B cell (primary cell): ENCODE data around the gene EIF2B2.

Experiments
- EZH2 ChIP-seq: IDR thresholded peaks from 2 replicates; pipeline ENCODE4 v1.6.1; 2012; ENCODE audit warnings: borderline replicate concordance, low read depth, mild to moderate bottlenecking, moderate library complexity, low read length; ENCODE audit not compliant: insufficient read depth, poor library complexity, severe bottlenecking
- TF ChIP-seq, protein P1 (sequence below): fragments of 200-600 bp; IDR thresholded peaks from one replicate; pipeline ENCODE4 v1.8.0; 2022; ENCODE audit warnings: antibody characterized with exemption, mild to moderate bottlenecking

DNA sequence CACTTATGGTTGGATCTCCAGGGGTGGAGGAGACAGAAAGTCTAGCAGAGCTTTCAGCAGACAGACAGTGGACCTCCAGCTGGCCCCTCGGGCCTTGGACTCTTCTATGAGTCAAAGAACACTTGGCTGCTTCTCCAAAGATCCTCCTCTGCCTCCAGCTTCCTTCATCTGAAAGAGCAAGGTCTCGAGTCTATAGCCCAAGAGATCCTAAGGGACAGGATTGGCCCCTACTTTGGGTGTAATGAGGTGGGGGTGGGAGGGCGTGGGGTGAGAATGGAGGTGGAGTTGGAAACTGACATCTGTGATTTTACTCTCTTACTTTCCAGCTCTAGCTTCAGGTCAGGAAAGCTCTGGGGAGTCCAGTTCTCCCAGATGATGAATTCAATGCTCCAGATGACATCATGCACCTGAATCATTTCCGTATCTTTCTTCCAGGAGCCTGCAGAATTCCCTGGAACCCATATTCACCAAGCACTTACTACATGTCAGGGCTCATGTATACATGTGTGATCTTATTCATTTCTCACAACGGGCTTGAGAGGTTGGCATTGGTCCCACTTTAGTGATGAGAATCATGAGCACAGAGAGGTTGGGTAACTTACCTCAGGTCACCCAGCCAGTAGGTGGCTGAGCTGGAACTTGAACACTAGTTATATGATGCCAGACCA lies 37.1 kb upstream of the EIF2B2 start:
- TF ChIP-seq, protein P1, sequence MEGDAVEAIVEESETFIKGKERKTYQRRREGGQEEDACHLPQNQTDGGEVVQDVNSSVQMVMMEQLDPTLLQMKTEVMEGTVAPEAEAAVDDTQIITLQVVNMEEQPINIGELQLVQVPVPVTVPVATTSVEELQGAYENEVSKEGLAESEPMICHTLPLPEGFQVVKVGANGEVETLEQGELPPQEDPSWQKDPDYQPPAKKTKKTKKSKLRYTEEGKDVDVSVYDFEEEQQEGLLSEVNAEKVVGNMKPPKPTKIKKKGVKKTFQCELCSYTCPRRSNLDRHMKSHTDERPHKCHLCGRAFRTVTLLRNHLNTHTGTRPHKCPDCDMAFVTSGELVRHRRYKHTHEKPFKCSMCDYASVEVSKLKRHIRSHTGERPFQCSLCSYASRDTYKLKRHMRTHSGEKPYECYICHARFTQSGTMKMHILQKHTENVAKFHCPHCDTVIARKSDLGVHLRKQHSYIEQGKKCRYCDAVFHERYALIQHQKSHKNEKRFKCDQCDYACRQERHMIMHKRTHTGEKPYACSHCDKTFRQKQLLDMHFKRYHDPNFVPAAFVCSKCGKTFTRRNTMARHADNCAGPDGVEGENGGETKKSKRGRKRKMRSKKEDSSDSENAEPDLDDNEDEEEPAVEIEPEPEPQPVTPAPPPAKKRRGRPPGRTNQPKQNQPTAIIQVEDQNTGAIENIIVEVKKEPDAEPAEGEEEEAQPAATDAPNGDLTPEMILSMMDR = no peak
- TF ChIP-seq EZH2 = no peak
